Body of pancreas (tissue), 4 donors: ENCODE results near the gene ELOF1. TPM values are rescaled to one million over a fixed set of nuclear protein-coding genes. Genes with fewer than 3 reads are reported as not detected.
A peak's percentile ranks its signal among the peaks of the same experiment; 100 is the strongest.

ENCODE experiments used
- ATAC-seq: fragments of 150-250 bp; one replicate; pipeline ENCODE4 v1.9.1; 2016
- DNase-seq, 4 donors: peaks; one replicate each; pipeline ENCODE4 v3.0.0-alpha.2; 2019
- H3K27ac ChIP-seq, 4 donors: fragments of 200-600 bp; sonication (generic); 1 replicate in 3 of 4; 2 replicates in 1 of 4; pipeline versions ENCODE4 v1.5.1 to v1.6.1; 2016 to 2019; ENCODE audit warnings: mild to moderate bottlenecking in 1 of 4, mixed read lengths in 1 of 4, moderate library complexity in 1 of 4
- H3K27me3 ChIP-seq, 2 donors: fragments of 200-600 bp; sonication (generic); one replicate each; pipeline ENCODE4 v1.6.0; 2016; ENCODE audit warnings: mild to moderate bottlenecking in 1 of 2
- H3K36me3 ChIP-seq, 2 donors: fragments of 200-600 bp; sonication (generic); replicated peaks in 1 of 2; 2 replicates each; pipeline ENCODE4 v1.5.1; 2016; ENCODE audit warnings: low read depth in 2 of 2; ENCODE audit not compliant: insufficient read depth in 1 of 2
- H3K4me1 ChIP-seq: fragments of 200-600 bp; sonication (generic); one replicate; pipeline ENCODE4 v1.6.0; 2016
- H3K4me3 ChIP-seq, 2 donors: fragments of 200-600 bp; sonication (generic); 1 replicate in 1 of 2; 2 replicates in 1 of 2; pipeline ENCODE4 v1.5.1; 2016 to 2019
- H3K9me3 ChIP-seq, 3 donors: fragments of 200-600 bp; sonication (generic); 1 replicate in 2 of 3; 2 replicates in 1 of 3; pipeline ENCODE4 v1.5.1; 2016
- CTCF ChIP-seq, 7 experiments: fragments of 450-650 bp in 4 of 7; fragments of 200-600 bp in 3 of 7; sonication (generic) in 3 of 7; IDR thresholded peaks; one replicate each; pipeline ENCODE4 v1.5.1; 2016 to 2019; ENCODE audit warnings: antibody characterized with exemption in 7 of 7
- POLR2A ChIP-seq, 3 donors: fragments of 450-650 bp; IDR thresholded peaks; one replicate each; pipeline ENCODE4 v1.6.1; 2016; ENCODE audit warnings: antibody characterized with exemption in 3 of 3, mild to moderate bottlenecking in 2 of 3
- WGBS, 2 donors: methylation state at CpG; one replicate each; pipeline ENCODE4 v1.1.5; 2017; 5-methylcytosine and 5-hydroxymethylcytosine counted together
- intact Hi-C: fragments of 100-400 bp; cut with DNase I; formaldehyde crosslinking; loops from one replicate; pipeline ENCODE4 v1.15.1; 2023
- total RNA-seq, 2 donors: library from RNA; depleted of rRNA; stranded (reverse); fragments of >200 nt; gene quantifications; one replicate each; pipeline ENCODE4 v1.1.0, GENCODE V29; 2016

ELOF1 gene
- total RNA-seq, 2 donors from 2014 or later: 36.6 TPM

- TF ChIP-seq POLR2A (IDR thresholded peaks at IDR 0.05) (no peak), CTCF (IDR thresholded peaks at IDR 0.05) (no peak)
- peaks cover 0 to 11% of the 10 kb centered on the region in 2 donors for H3K27me3 ChIP-seq
- intact Hi-C loops: no loop called here
- DNase-seq (no peak), ATAC-seq (no peak)
- no peak overlapping the region for H3K4me3 ChIP-seq
- WGBS, 2 donors: 68 to 77% methylated on average over 3 of the region's 3 CpGs
- peaks cover 6% of the 10 kb centered on the region for H3K4me1 ChIP-seq
- H3K27ac ChIP-seq: no peak overlapping the region
- H3K36me3 ChIP-seq: no peaks in the 10 kb centered on the region
- H3K9me3 ChIP-seq: no peaks in the 10 kb centered on the region
Measured at GRCh38 chr19:11541238-11541637, 17.8 kb downstream of the ELOF1 start.

- Histone ChIP-seq H3K4me3 (no peak overlapping the region), H3K27ac (no peak overlapping the region)
- WGBS, 2 donors: 55 to 75% methylated on average over 2 to 5 of the region's 5 CpGs
Measured at GRCh38 chr19:11540645-11541044, 18.4 kb downstream of the ELOF1 start.

GRCh38 chr19:11539495-11540365 is 19.3 kb downstream of the ELOF1 start:
- H3K4me3 ChIP-seq: no peak overlapping the region
- no peak for TF ChIP-seq POLR2A (IDR thresholded peaks at IDR 0.05)
- no peak for TF ChIP-seq CTCF (IDR thresholded peaks at IDR 0.05)
- peaks cover 15% of the 10 kb centered on the region for H3K4me1 ChIP-seq
- 13 to 32% methylated on average over 9 to 28 of the region's 36 CpGs for WGBS, 2 donors
- no peaks in the 10 kb centered on the region for H3K36me3 ChIP-seq
- no peak overlapping the region for H3K27ac ChIP-seq
- DNase-seq (no peak), ATAC-seq (no peak)
- intact Hi-C loops: no loop called here
- H3K27me3 ChIP-seq: peaks cover 0 to 11% of the 10 kb centered on the region in 2 donors
- H3K9me3 ChIP-seq: no peaks in the 10 kb centered on the region

More at GRCh38 chr19:11540645-11541044, 18.4 kb downstream of the ELOF1 start:
- Histone ChIP-seq H3K27me3 (peaks cover 0 to 11% of the 10 kb centered on the region in 2 donors), H3K9me3 (no peaks in the 10 kb centered on the region), H3K36me3 (no peaks in the 10 kb centered on the region), H3K4me1 (peaks cover 12% of the 10 kb centered on the region)
- DNase-seq (peak in 1 of 4 donors; percentile 29), ATAC-seq (no peak)
- TF ChIP-seq CTCF (IDR thresholded peaks at IDR 0.05): no peak
- no peak for TF ChIP-seq POLR2A (IDR thresholded peaks at IDR 0.05)
- intact Hi-C loops: no loop called here

- ATAC-seq: no peak
- Histone ChIP-seq H3K27me3 (peaks cover 0 to 11% of the 10 kb centered on the region in 2 donors), H3K4me1 (peaks cover 15% of the 10 kb centered on the region), H3K36me3 (no peaks in the 10 kb centered on the region), H3K4me3 (no peak within 1 kb of the TSS), H3K27ac (no peak within 1 kb of the TSS), H3K9me3 (no peaks in the 10 kb centered on the region)
- WGBS, 2 donors: 42 to 55% methylated on average over 13 to 21 of the region's 21 CpGs
- intact Hi-C loops: no loop called here
- peak in 2 of 4 donors; percentile 27 to 42 for DNase-seq
- TF ChIP-seq POLR2A (IDR thresholded peaks at IDR 0.05): no peak
- TF ChIP-seq CTCF (IDR thresholded peaks at IDR 0.05): no peak
Measured at GRCh38 chr19:11538232-11539036, 20.6 kb downstream of the ELOF1 start, which contains the start of gene CNN1. Gene CNN1 (plus strand): TSS chr19:11538851. CDS start chr19:11538928, 77 bp downstream.
